MCF 10A (cell line): ENCODE measurements around the gene FARS2. TPM values are rescaled to one million over a fixed set of nuclear protein-coding genes. Genes with fewer than 3 reads are reported as not detected.

ENCODE experiments used
- BruUV-seq: library from RNA; stranded (reverse); fragments of 400-500 nt; replicated peaks from 2 replicates; lab custom pipeline; 2021; lab: Mats Ljungman, UMichigan
- CTCF ChIA-PET: fragments of 300-600 bp; sonication (Branson Sonifier 250); formaldehyde crosslinking; extraction: SDS; loops from one replicate; lab custom pipeline; 2021; ENCODE audit warnings: antibody characterized with exemption, inconsistent platforms; lab: Yijun Ruan, JAX
- POLR2A ChIA-PET: fragments of 300-600, 350-650 bp; sonication (Branson Sonifier 250); formaldehyde crosslinking; extraction: SDS; loops from one replicate; lab custom pipeline; 2020; ENCODE audit warnings: antibody characterized with exemption, inconsistent platforms; lab: Yijun Ruan, JAX
- DNase-seq: peaks from one replicate; pipeline ENCODE4 v3.0.0-alpha.2; 2018; ENCODE audit not compliant: unreplicated experiment
- H3K27ac Mint-ChIP-seq: one replicate; pipeline ENCODE4 v1.8.0; 2022; ENCODE audit warnings: mild to moderate bottlenecking, low read depth, mixed read lengths; ENCODE audit not compliant: unreplicated experiment
- H3K27me3 Mint-ChIP-seq: one replicate; pipeline ENCODE4 v1.8.0; 2022; ENCODE audit warnings: mixed read lengths; ENCODE audit not compliant: insufficient read depth, unreplicated experiment
- H3K36me3 Mint-ChIP-seq: one replicate; pipeline ENCODE4 v1.8.0; 2022; ENCODE audit warnings: mild to moderate bottlenecking, moderate library complexity, mixed read lengths; ENCODE audit not compliant: insufficient read depth, unreplicated experiment
- H3K4me1 Mint-ChIP-seq: one replicate; pipeline ENCODE4 v1.8.0; 2022; ENCODE audit warnings: mixed read lengths; ENCODE audit not compliant: insufficient read depth, unreplicated experiment
- H3K4me3 Mint-ChIP-seq: one replicate; pipeline ENCODE4 v1.8.0; 2022; ENCODE audit warnings: mild to moderate bottlenecking, moderate library complexity, mixed read lengths; ENCODE audit not compliant: unreplicated experiment
- H3K9me3 Mint-ChIP-seq: one replicate; pipeline ENCODE4 v1.8.0; 2022; ENCODE audit warnings: mixed read lengths; ENCODE audit not compliant: unreplicated experiment
- CTCF ChIP-seq: fragments of 200-600 bp; IDR thresholded peaks from one replicate; pipeline ENCODE4 v1.8.0; 2022; ENCODE audit warnings: antibody characterized with exemption, mild to moderate bottlenecking; ENCODE audit not compliant: unreplicated experiment
- intact Hi-C: fragments of 100-400 bp; cut with micrococcal nuclease; formaldehyde crosslinking; loops from 2 replicates; pipeline ENCODE4 v1.14.1; 2022
- total RNA-seq: library from RNA; stranded (reverse); gene quantifications from 2 replicates; pipeline ENCODE4 v1.2.3, GENCODE V29; 2022

Gene FARS2
- total RNA-seq, 1 experiment from 2014 or later = 18.2 TPM

GRCh38 chr6:5761370-5761769 is 500.1 kb downstream of the FARS2 start:
- no peak overlapping the region for H3K27ac Mint-ChIP-seq
- CTCF ChIA-PET = interaction anchor here (0.9 kb wide), 1 partner anchor 225 kb away, joined by 5 read pairs; no protein-coding TSS in a partner anchor

DNA sequence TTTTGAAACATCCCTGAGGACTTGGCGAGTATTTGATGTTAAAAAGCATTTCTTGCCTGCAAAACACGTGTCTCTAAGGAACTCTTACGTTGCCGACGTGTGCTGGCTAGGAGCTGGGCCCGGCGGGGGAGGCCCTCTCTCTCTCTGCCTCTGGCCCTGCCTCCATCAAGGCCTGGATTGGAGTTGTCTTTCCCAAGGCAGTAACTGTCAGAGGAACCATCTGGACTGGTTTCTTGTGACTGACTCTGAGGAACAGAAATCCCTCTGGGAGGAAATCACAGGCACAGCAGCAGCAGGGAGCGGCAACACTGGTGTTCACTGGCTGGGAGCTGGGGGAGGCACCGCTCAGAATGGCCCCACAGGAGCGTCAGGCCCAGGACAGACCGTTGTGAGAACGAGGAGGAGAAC is 501.3 kb downstream of the FARS2 start:
- Mint-ChIP-seq H3K36me3 (no peaks in the 10 kb centered on the region), H3K4me3 (no peak overlapping the region), H3K9me3 (peaks cover 10% of the 10 kb centered on the region), H3K27me3 (no peaks in the 10 kb centered on the region), H3K4me1 (peaks cover 8% of the 10 kb centered on the region), H3K27ac (no peak overlapping the region)
- CTCF ChIA-PET = interaction anchor here (1.0 kb wide), 1 partner anchor 119 kb away, joined by 3 read pairs; no protein-coding TSS in a partner anchor
- no peak for TF ChIP-seq CTCF
- BruUV-seq = no TSS peak
- DNase-seq = no peak
- intact Hi-C loops = no loop called here
- POLR2A ChIA-PET = no interaction called here

More at GRCh38 chr6:5761370-5761769, 500.1 kb downstream of the FARS2 start:
- H3K27me3 Mint-ChIP-seq = no peaks in the 10 kb centered on the region
- TF ChIP-seq CTCF = no peak
- peaks cover 8% of the 10 kb centered on the region for H3K4me1 Mint-ChIP-seq
- DNase-seq = peak; percentile 35
- intact Hi-C loops = no loop called here
- no TSS peak for BruUV-seq
- H3K9me3 Mint-ChIP-seq = peaks cover 3% of the 10 kb centered on the region
- H3K4me3 Mint-ChIP-seq = no peak overlapping the region
- POLR2A ChIA-PET = no interaction called here
- H3K36me3 Mint-ChIP-seq = no peaks in the 10 kb centered on the region

DNA sequence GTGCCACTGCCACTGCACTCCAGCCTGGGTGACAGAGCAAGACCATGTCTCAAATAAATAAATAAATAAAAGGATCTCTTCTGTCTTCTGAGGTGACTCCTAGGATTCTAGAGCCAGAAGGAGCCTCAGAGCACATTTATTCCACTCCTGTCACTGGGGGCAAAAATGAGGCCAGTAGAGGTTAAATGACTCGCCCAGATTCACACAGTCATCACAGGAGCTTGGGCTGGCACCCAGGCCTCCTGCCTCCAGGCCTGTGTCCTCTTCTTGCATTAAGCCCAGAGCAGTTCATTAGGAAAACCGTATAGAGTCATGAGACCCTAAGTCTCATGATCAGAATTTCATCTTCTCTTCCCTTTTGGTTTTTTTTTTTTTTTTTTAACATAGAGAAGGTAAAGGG is 502.1 kb downstream of the FARS2 start:
- Mint-ChIP-seq H3K9me3 (peaks cover 10% of the 10 kb centered on the region), H3K27ac (no peak overlapping the region), H3K4me1 (peaks cover 8% of the 10 kb centered on the region), H3K36me3 (no peaks in the 10 kb centered on the region), H3K27me3 (no peaks in the 10 kb centered on the region), H3K4me3 (no peak overlapping the region)
- ChIA-PET CTCF (no interaction called here), POLR2A (no interaction called here)
- TF ChIP-seq CTCF = no peak
- intact Hi-C loops = no loop called here
- DNase-seq = peak; percentile 11
- no TSS peak for BruUV-seq

GRCh38 chr6:5763871-5764270 is 502.6 kb downstream of the FARS2 start:
- no TSS peak for BruUV-seq
- DNase-seq = no peak
- Mint-ChIP-seq H3K9me3 (peaks cover 10% of the 10 kb centered on the region), H3K36me3 (no peaks in the 10 kb centered on the region), H3K27me3 (no peaks in the 10 kb centered on the region), H3K4me1 (peaks cover 8% of the 10 kb centered on the region), H3K27ac (no peak overlapping the region), H3K4me3 (no peak overlapping the region)
- ChIA-PET POLR2A (no interaction called here), CTCF (no interaction called here)
- no peak for TF ChIP-seq CTCF
- intact Hi-C loops = no loop called here
